HG02588 (cell line): ENCODE data around the gene EFL1.

ENCODE experiments used
- ATAC-seq: cut with Tn5 transposase; IDR thresholded peaks from one replicate; pipeline ENCODE4 v1.9.1; 2021; ENCODE audit warnings: mild to moderate bottlenecking, moderate library complexity; ENCODE audit not compliant: unreplicated experiment

The EFL1 gene

DNA sequence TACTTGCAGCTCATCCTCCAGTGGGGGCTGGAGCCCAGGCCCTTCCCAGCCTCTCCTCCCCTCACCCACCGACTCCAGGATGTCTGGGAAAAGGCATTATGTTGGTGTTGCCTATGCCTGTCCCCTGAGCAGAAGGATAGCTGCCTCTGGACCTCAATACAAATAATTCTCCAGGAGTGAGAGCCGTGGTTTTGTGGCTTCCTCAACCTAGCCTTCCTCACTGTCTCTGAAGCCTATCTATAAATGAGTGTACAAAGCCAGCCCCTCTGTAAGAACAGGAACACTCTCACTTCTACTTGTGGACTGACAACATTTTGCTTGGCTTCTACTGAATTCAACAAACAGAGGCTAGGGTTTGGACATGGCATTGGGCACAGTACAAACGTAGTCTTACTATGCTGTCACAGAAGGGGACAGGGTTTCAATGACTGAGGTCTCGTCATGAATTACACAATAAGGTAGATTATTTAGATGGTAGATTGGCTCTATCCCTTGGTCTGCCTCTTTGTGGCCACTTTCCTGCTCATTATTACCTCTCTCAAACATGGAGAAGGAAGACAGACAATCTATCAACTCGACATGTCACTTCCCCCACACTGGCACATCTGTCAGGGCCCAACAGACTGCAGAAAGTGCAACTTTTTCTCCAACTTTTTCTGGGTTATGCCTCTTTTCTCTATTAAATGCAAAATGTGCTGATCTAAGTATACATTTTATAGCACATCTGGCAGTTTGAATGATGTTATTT, 134.0 kb downstream of the EFL1 start:
- ATAC-seq, result no peak

DNA sequence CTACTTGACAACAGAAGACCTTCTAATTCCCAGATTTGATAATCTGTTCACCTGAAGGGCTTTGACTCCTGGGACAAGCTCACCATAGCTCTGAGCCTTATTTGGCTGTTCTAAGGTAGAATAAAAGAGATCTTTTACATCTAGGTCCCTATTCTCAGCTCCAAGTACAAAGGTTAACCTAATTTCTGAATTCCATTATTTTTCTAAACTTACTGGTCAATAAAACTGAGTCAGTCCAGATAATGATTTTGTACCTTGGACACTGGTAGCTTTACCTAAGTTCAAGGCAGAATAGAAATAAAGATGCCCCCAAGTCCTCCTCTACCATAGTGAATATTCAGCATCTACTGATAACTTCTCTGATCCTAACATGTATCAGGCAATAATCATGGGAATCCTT, 135.0 kb downstream of the EFL1 start:
- no peak for ATAC-seq

DNA sequence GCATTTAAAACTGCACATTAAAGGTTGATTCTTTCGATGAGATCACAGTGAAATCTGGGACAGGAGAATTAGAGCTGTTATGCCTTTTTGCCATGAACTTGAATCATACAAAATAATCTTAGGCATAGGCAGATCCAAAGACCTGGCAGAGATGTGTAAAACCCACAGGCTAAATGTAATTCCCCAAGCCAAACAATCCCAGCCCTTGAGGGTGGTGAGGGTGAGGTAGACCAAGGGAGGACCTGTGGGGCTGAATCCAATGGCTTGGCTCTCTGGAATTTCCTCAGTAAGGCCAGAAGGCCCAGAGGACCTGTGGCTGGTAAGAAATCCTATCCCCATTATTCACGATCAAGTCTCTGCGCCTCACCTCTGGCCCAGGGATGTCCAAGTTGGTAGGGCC, 136.2 kb downstream of the EFL1 start:
- ATAC-seq, result no peak

DNA sequence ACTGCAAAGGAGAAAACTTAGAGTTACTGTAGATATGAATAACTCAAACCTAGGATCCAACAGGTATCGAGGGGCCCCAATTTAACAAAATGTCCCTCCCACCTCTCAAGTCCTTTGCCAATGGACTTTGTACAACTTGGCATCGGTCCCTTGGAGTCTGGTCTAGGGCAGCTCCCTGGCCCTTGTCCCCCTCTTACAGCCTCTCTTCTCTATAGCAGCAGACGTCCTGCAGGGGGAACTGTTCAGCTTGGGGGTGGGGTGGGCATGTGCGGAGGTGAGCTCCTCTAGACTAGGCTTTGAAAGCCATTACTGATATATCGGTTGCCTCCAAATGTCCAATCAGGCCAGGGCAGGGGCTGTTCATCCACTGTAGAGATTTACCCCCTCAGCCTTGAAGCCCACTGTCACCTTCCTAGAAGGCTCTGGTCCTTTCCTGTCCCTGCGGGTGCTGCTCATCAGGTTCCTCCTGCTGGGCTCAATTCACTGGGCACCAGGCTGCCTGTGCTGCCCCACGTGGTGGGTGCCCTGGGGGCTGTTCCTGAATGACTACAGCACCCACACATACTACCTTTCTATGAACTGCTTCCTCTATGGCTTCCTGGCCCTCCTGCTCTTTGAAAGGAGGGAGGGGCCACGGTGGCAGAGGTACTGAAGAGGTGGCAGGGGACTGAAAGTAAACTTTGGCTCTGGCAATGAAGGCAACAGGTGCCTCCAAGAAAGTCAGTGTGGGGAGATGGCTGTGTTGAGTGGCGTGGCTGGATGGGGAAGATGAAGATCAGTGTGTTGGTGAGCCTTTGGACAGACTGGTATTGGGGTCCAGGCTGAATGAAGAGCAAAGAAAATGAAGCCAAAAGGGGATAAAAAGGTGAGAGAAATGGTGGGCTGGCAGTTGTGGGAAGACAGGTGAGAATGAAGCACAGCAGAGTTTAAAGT, 137.9 kb downstream of the EFL1 start:
- ATAC-seq, result no peak

DNA sequence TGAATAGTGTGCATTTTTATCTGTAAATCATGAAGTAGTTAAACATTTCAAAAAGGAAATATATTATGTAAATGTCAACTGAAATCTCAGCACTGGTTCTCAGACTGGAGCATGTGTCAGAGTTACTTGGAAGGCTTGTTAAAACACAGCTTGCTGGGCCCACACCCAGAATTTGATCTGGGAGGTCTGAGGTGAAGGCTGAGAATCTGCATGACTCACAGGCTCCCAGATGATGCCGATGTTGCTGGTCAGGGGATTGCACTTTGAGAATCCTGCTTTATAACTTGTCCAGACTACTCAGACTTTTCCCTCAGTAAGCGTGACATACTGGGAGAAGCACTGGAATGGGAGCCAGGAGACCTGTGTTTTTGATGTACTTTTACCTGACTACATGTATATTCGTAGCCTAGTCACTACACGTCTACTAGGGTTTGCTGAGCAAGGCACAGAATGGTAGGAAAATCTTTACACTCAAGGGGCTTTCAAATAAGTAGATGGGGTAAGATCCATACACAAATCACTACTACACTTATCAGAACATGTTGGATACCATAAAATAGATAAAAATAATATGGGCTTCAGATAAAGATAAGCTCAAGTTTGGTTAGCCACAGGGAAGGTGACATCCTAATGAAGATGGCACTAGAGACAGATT, 139.7 kb downstream of the EFL1 start:
- ATAC-seq, result no peak

DNA sequence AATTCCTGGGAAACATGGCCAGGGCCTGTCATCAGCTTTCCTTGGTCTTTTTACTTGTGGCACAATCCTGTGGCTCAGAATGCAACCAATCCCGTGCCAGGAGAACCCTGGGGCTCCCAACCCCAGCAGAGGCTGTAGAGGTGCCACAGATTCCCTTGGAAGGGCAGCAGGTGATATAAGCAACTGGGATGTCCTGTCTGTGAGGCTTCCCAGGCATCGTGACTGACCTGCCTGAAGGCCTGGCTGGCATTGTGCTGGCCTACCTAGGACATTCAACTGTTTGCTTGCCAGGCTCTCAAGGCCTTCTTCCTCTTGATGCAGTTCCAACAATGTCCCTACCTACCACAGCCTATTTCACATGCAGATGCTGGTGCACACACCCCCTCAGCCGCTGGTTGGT, 144.5 kb downstream of the EFL1 start:
- ATAC-seq, result no peak

DNA sequence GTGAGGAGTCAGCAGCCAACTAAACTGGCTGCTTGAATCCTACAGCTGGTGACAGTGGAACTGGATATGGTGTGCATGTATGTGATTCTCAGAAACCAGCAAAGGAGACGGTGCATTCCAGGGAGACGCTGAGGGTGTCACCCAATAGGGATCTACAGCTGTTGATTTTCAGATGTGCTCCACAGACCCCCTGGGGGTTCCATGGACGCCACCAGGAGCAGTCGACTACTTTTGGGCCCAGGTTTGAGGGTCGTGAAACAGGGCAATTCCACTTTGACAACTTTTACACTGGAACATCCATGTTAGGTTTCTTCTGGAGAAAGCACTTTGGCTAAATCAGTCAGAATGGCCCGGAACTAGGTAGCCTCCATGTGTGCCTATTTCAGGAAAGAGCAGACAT, 145.2 kb downstream of the EFL1 start:
- ATAC-seq, result no peak

DNA sequence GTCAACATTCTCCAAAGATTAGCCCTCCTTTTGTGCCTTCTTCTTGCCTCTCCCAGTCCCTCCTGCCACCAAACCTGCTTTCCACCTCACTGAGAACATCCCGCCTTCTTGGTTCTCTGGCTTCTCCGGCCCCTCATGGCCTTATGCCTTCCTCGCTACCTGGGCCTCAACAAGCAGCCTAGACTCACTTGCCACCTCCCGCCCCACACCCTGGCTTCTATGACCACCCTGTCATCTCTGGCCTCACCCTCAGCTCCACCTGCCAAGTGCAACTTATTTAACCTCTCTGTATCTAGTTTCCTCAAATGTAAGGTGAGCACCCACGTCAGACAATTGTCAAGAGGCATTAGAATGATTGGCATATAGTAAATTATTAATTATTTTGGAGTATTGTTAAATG, 147.9 kb downstream of the EFL1 start:
- ATAC-seq, result no peak

DNA sequence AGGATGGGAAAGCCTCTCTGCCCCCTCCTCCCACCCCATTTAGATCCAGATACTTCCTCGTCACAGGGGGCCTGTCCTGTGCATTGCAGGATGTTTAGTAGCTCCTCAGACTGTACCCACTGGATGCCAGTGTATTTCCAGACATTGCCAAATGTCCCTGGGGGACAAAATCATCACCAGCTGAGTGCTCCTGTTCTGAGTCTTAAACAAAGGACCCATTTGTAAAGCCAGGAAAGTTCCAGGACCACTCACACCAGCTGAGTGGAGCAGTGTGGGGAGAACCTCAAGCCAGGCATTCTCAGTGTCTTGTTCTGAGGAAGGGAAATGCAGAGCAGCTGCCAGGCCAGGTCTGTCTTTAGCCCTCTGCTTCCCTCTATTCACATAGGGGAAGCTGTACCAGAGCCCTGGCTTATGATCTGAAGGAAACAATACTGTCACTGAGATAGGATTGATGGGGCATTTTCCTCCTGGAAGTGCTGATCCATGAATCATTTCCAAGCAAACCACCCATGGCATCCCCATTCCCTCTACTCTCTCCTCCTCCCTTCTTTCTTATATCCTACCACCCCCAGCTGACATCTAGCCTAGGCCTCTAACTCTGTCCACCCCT, 149.3 kb downstream of the EFL1 start:
- no peak for ATAC-seq

DNA sequence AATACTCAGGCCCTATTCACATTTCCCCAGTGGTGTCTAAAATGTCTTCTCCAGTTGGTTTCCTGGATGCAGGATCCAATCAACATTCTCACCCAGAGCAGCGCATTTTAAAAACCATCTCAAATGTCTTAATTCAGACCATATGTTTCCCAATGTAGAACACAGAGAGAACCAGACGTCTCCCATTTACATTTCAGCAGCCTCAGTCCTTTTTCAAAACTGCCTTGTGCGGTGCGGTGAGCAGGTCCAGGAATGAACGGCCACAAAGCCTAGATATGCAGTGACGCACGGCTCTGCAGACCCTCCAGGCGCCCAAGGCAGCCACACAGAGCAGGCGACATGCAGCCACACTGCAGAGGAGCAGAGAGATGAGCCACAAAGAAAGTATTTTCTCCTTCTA, 150.6 kb downstream of the EFL1 start:
- no peak for ATAC-seq

DNA sequence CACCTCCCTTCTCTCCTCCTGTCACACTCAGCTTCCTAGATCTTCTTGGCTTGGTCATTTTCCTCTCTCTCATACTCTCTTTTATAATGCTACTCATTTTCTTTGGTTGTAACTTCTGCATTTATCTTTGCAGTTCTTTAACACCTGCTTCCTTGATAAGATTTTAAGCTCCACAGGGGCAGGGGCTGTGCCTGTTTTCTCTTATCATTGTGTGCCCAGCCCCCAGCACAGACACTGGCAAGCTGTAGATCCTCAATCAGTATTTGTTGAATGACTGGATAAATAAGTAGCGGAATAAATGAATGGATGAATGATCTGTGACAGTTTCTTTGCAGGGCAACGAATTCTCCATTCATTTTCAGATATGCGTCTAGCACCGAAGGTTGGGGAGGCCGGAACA, 152.4 kb downstream of the EFL1 start:
- no peak for ATAC-seq

DNA sequence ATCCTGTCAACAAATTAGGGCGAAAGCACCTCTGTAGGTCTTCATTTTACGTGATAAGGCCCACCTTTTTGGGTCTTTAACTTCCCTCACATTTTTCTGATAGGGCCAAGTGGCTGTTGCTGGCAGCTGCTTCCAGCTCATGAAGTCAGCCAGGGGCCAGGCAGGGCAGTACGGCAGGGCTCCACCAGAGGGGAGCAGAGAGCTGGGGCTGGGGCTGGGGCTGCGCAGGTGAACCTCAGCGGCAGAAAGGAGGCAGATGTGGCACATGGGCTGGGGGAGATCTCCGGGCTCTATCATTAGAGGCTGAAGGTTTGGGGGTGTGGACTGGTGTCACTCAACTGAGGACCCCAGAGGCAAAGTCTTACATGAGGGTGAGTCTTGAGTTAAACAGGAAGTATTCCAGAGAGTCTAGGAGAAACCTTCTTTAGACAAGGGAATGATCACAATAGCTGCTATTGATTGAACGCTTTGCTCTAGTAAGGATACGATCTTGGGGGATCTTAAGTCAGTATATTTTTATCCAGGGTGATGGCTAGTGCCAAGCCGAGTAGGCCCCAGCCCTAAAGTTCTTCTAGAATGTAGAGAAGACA, 153.9 kb downstream of the EFL1 start:
- ATAC-seq, result peak; percentile 78

DNA sequence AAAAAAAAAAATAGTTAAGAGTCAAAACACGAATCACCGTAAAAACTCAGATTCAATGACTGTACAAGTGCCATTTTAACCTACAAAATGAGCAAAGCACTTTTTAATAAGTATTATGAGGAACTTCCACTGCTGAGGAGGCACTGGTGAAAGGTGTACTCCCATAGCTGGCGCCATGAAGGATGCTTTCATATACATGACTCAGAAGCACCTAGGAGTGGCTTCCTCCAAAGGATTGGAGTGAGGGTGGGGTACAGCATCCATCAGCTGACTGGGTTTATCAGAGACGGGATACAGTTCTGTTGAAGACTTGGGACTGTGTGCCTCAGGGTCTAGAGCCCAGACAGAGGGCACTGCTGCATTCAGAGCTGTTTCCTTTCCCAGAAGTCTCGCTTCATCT, 155.9 kb downstream of the EFL1 start:
- ATAC-seq, result no peak

DNA sequence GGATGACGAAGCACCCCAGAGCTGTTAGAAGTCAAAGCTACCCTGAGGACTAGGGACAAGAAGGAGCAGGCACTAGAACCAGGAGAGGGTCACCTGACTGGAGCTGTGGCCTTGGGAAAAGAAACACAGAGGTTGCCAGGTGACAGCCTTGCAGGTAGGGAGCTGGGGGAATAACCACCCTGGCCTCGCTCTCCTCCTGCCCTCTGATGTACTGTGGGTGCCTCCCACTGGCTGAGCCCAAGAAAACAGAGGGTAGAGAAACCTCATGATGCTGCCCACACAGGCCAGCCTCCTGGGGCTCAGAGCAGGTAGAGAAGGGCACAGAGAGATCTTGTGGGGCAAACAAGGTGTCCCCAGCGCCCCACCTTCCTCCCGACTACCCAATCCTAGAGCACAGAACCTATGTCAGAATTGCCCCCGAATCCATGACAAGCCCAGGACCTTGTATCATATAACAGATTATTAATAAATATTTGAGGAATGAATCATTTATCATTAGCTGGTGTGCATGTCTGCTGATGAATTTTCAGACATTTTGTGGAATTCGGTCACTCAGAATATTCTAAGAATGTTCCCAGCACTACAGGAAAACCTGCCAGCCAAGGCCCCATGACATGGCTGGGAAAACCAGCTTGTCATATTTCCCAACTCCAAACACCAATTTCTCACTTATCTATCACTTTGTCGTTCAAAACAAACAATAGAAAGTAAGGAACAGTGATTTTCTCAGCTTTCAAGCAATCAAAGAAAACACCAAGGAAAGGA, 156.9 kb downstream of the EFL1 start:
- no peak for ATAC-seq

DNA sequence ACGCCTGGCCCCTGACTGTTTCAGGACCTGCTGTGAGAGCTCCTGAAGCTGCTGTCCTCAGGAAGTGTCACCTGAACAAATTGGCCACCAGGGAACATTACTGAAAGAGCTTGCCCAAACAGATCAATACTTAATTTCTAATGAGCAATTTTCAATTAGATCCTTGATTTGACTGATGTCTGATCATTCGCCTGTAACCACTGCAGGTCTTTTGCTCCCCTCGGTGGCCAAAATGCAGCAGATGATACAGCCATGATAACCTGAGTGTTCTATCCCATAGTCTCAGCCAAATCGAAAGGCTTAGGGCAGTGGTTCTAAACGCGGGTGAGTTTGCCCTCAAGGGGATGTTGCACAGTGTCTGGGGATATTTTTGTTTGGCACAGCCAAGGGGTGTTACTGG, 159.1 kb downstream of the EFL1 start:
- ATAC-seq, result no peak

DNA sequence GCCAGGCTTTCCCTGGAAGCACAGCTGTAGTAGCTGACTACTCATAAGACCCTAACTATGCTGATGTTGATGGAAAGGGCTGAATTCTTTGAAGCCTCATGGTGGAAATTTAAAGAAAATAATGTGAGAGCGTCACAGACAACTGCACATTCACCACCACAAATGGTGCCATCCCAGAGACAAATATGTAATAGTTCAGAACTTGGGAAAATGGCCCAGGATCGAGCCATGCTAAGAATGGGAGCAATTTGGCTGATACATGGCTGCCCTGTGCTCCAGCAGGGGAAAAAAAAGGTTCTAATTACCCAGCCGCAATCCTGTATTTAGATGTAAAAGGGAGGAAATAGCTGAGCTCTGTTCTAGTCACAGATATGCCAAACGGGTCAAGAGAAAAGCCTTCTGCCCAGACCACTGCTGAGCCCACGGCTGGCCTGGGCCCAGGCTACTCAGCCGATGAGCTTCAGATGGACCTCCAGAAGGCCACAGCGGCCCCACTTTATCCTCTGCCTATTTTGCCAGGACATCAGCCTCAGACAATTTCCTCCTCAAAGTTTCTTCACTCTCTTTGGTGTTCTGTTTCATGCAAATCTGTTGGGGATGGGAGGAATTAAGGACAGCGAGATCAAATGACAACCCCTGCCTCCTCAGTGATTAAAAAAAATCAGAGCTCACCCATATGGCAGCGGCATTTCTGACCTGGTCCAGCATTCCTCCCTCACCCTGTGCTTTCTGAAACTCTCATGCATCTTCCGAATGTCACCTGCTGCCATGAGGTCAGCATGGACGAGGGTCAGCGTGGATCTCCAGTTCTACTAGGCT, 162.2 kb downstream of the EFL1 start:
- no peak for ATAC-seq

DNA sequence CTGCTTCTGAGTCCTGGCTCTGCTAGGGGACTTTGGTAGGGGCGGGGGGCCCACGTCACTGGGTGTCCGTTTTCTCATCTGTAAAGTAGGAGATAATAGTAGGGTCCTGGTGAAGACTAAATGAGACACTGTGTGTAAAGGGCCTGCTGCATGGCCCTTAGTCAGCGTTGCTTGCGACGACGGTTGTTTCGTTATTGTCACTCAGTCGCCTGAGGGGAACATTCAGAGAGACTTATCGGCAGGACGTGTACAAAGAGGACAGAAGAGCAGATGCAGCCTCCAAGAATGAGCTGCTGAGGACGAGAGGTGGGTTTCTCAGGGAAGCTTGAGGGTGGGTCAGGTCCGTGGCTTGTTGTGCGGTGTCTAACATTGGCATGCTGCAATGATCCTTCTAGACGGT, 163.9 kb downstream of the EFL1 start:
- no peak for ATAC-seq

DNA sequence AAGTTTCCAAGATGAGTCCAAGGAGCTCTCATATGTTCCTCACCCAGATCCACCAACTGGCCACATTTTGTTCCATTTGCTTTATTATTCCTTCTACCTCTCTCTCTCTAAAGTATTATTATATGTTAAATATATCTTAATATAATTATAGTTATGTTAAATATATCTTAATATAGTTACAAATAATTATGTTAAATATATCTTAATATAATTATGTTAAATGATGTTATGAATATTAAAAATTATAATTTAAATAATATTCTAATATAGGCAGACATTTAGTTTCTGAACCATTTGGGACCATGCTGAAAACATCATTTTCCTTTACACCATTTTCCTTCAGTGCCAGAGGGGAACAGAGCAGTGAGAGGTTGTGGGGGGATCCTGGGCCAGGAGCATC, 166.7 kb downstream of the EFL1 start:
- ATAC-seq, result no peak

DNA sequence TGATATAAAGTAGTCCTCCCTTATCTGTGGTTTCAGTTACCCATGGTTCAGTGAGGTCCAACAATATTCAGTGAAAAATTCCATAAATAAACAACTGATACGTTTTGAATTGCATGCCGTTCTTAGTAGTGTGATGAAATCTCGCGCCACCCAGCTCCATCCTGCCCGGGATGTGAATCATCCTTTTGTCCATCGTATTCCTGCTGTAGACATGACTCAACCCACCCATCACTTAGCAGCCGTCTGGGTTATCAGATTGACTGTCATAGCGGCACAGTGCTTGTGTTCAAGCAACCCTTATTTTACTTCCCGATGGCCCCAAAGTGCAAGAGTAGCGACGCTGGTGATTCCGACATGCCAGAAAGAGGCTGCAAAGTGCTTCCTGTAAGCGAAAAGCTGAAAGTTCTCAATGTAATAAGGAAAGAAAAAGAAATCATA, 168.7 kb downstream of the EFL1 start:
- ATAC-seq, result no peak
